Activated naive CD8-positive, alpha-beta T cell treated with anti-CD3 and anti-CD28 coated beads, Interleukin-2, amount 50 U/mL, for 24 hours (primary cell): ENCODE results near the gene PLEKHH1.

ENCODE experiments used
- ATAC-seq: fragments of 150-1000 bp; cut with Tn5 transposase; one replicate; pipeline ENCODE4 v1.10.0; 2021
- DNase-seq: peaks from one replicate; pipeline ENCODE4 v3.0.0; 2021
- H3K27ac Mint-ChIP-seq: one replicate; pipeline ENCODE4 v1.8.0; 2021; ENCODE audit warnings: mild to moderate bottlenecking, mixed read lengths
- H3K27me3 Mint-ChIP-seq: one replicate; pipeline ENCODE4 v1.8.0; 2021; ENCODE audit warnings: mixed read lengths
- H3K36me3 Mint-ChIP-seq: one replicate; pipeline ENCODE4 v1.8.0; 2021; ENCODE audit warnings: low read depth, mixed read lengths
- H3K4me1 Mint-ChIP-seq: one replicate; pipeline ENCODE4 v1.8.0; 2021; ENCODE audit warnings: mixed read lengths
- H3K4me3 Mint-ChIP-seq: one replicate; pipeline ENCODE4 v1.8.0; 2021; ENCODE audit warnings: mild to moderate bottlenecking, moderate library complexity, mixed read lengths
- H3K9me3 Mint-ChIP-seq: one replicate; pipeline ENCODE4 v1.8.0; 2021; ENCODE audit warnings: mixed read lengths

The PLEKHH1 gene

GRCh38 chr14:67497716-67498115 lies 35.4 kb upstream of the PLEKHH1 start:
- H3K9me3 Mint-ChIP-seq: peaks cover 11% of the 10 kb centered on the region
- H3K36me3 Mint-ChIP-seq: peaks cover 10% of the 10 kb centered on the region
- ATAC-seq (peak; percentile 76), DNase-seq (no peak)
- no peaks in the 10 kb centered on the region for H3K27me3 Mint-ChIP-seq
- peaks cover 17% of the 10 kb centered on the region for H3K4me1 Mint-ChIP-seq
- no peak overlapping the region for H3K4me3 Mint-ChIP-seq
- no peak overlapping the region for H3K27ac Mint-ChIP-seq

GRCh38 chr14:67500981-67501380 lies 32.1 kb upstream of the PLEKHH1 start:
- Mint-ChIP-seq H3K27me3 (no peaks in the 10 kb centered on the region), H3K4me1 (peaks cover 15% of the 10 kb centered on the region), H3K27ac (no peak overlapping the region), H3K4me3 (no peak overlapping the region), H3K36me3 (no peaks in the 10 kb centered on the region), H3K9me3 (no peaks in the 10 kb centered on the region)
- ATAC-seq: no peak
- no peak for DNase-seq

GRCh38 chr14:67501670-67502069 lies 31.4 kb upstream of the PLEKHH1 start:
- Mint-ChIP-seq H3K27ac (no peak overlapping the region), H3K27me3 (no peaks in the 10 kb centered on the region), H3K9me3 (no peaks in the 10 kb centered on the region), H3K4me3 (no peak overlapping the region), H3K4me1 (peaks cover 15% of the 10 kb centered on the region), H3K36me3 (no peaks in the 10 kb centered on the region)
- DNase-seq: no peak
- ATAC-seq: no peak

- ATAC-seq: no peak
- H3K9me3 Mint-ChIP-seq: no peaks in the 10 kb centered on the region
- no peak overlapping the region for H3K27ac Mint-ChIP-seq
- no peak for DNase-seq
- H3K27me3 Mint-ChIP-seq: no peaks in the 10 kb centered on the region
- no peaks in the 10 kb centered on the region for H3K36me3 Mint-ChIP-seq
- H3K4me1 Mint-ChIP-seq: peaks cover 6% of the 10 kb centered on the region
- H3K4me3 Mint-ChIP-seq: no peak overlapping the region
Measured at GRCh38 chr14:67502867-67503266, 30.2 kb upstream of the PLEKHH1 start.

GRCh38 chr14:67503331-67503730 lies 29.8 kb upstream of the PLEKHH1 start:
- Mint-ChIP-seq H3K9me3 (no peaks in the 10 kb centered on the region), H3K36me3 (no peaks in the 10 kb centered on the region), H3K4me3 (no peak overlapping the region), H3K4me1 (peaks cover under 1% of the 10 kb centered on the region), H3K27ac (no peak overlapping the region), H3K27me3 (no peaks in the 10 kb centered on the region)
- DNase-seq (no peak), ATAC-seq (no peak)

GRCh38 chr14:67505254-67505653 lies 27.8 kb upstream of the PLEKHH1 start:
- Mint-ChIP-seq H3K4me1 (peaks cover 2% of the 10 kb centered on the region), H3K9me3 (no peaks in the 10 kb centered on the region), H3K27me3 (no peaks in the 10 kb centered on the region), H3K4me3 (no peak overlapping the region), H3K27ac (no peak overlapping the region), H3K36me3 (no peaks in the 10 kb centered on the region)
- ATAC-seq (no peak), DNase-seq (no peak)

- Mint-ChIP-seq H3K27ac (no peak overlapping the region), H3K4me3 (no peak overlapping the region), H3K4me1 (peaks cover 8% of the 10 kb centered on the region), H3K9me3 (no peaks in the 10 kb centered on the region), H3K27me3 (no peaks in the 10 kb centered on the region), H3K36me3 (no peaks in the 10 kb centered on the region)
- no peak for DNase-seq
- no peak for ATAC-seq
Measured at GRCh38 chr14:67508956-67509355, 24.1 kb upstream of the PLEKHH1 start.

- Mint-ChIP-seq H3K4me1 (peaks cover 10% of the 10 kb centered on the region), H3K27me3 (no peaks in the 10 kb centered on the region), H3K4me3 (no peak overlapping the region), H3K27ac (no peak overlapping the region), H3K36me3 (no peaks in the 10 kb centered on the region), H3K9me3 (no peaks in the 10 kb centered on the region)
- no peak for ATAC-seq
- DNase-seq: no peak
Measured at GRCh38 chr14:67510121-67510520, 23.0 kb upstream of the PLEKHH1 start.

- Mint-ChIP-seq H3K9me3 (no peaks in the 10 kb centered on the region), H3K4me1 (peaks cover 10% of the 10 kb centered on the region), H3K27ac (no peak overlapping the region), H3K27me3 (no peaks in the 10 kb centered on the region), H3K36me3 (no peaks in the 10 kb centered on the region), H3K4me3 (no peak overlapping the region)
- DNase-seq: no peak
- no peak for ATAC-seq
Measured at GRCh38 chr14:67510836-67511235, 22.3 kb upstream of the PLEKHH1 start.

GRCh38 chr14:67512463-67513310 lies 20.4 kb upstream of the PLEKHH1 start:
- Mint-ChIP-seq H3K4me1 (peaks cover 10% of the 10 kb centered on the region), H3K27ac (no peak overlapping the region), H3K36me3 (no peaks in the 10 kb centered on the region), H3K4me3 (no peak overlapping the region), H3K9me3 (no peaks in the 10 kb centered on the region), H3K27me3 (no peaks in the 10 kb centered on the region)
- DNase-seq: no peak
- no peak for ATAC-seq

- Mint-ChIP-seq H3K9me3 (no peaks in the 10 kb centered on the region), H3K36me3 (no peaks in the 10 kb centered on the region), H3K27me3 (no peaks in the 10 kb centered on the region), H3K4me3 (peak overlapping the region; percentile 52), H3K27ac (no peak overlapping the region), H3K4me1 (peaks cover 10% of the 10 kb centered on the region)
- ATAC-seq (no peak), DNase-seq (no peak)
Measured at GRCh38 chr14:67513631-67514108, 19.4 kb upstream of the PLEKHH1 start.

- Mint-ChIP-seq H3K36me3 (no peaks in the 10 kb centered on the region), H3K27ac (no peak overlapping the region), H3K4me3 (peak overlapping the region; percentile 76), H3K27me3 (no peaks in the 10 kb centered on the region), H3K9me3 (no peaks in the 10 kb centered on the region), H3K4me1 (peaks cover 9% of the 10 kb centered on the region)
- ATAC-seq (no peak), DNase-seq (no peak)
Measured at GRCh38 chr14:67514203-67514607, 18.9 kb upstream of the PLEKHH1 start.

GRCh38 chr14:67514650-67515385 lies 18.3 kb upstream of the PLEKHH1 start:
- no peak overlapping the region for H3K27ac Mint-ChIP-seq
- ATAC-seq (peak; percentile 60), DNase-seq (peak; percentile 31)
- no peaks in the 10 kb centered on the region for H3K9me3 Mint-ChIP-seq
- no peaks in the 10 kb centered on the region for H3K27me3 Mint-ChIP-seq
- H3K4me1 Mint-ChIP-seq: peaks cover 9% of the 10 kb centered on the region
- H3K36me3 Mint-ChIP-seq: no peaks in the 10 kb centered on the region
- peak overlapping the region; percentile 76 for H3K4me3 Mint-ChIP-seq

- no peaks in the 10 kb centered on the region for H3K27me3 Mint-ChIP-seq
- H3K4me3 Mint-ChIP-seq: peak overlapping the region; percentile 64
- peak; percentile 67 for ATAC-seq
- H3K36me3 Mint-ChIP-seq: no peaks in the 10 kb centered on the region
- no peak overlapping the region for H3K27ac Mint-ChIP-seq
- peaks cover 9% of the 10 kb centered on the region for H3K4me1 Mint-ChIP-seq
- peak; percentile 30 for DNase-seq
- no peaks in the 10 kb centered on the region for H3K9me3 Mint-ChIP-seq
Measured at GRCh38 chr14:67515386-67516079, 17.6 kb upstream of the PLEKHH1 start.
